Body of pancreas (tissue), 4 donors: ENCODE measurements around the gene DDX47. TPM values are rescaled to one million over a fixed set of nuclear protein-coding genes. Genes with fewer than 3 reads are reported as not detected.
A peak's percentile ranks its signal among the peaks of the same experiment; 100 is the strongest.

ENCODE experiments used
- ATAC-seq: fragments of 150-250 bp; one replicate; pipeline ENCODE4 v1.9.1; 2016
- DNase-seq, 4 donors: peaks; one replicate each; pipeline ENCODE4 v3.0.0-alpha.2; 2019
- H3K27ac ChIP-seq, 4 donors: fragments of 200-600 bp; sonication (generic); 1 replicate in 3 of 4; 2 replicates in 1 of 4; pipeline versions ENCODE4 v1.5.1 to v1.6.1; 2016 to 2019; ENCODE audit warnings: mild to moderate bottlenecking in 1 of 4, mixed read lengths in 1 of 4, moderate library complexity in 1 of 4
- H3K27me3 ChIP-seq, 2 donors: fragments of 200-600 bp; sonication (generic); one replicate each; pipeline ENCODE4 v1.6.0; 2016; ENCODE audit warnings: mild to moderate bottlenecking in 1 of 2
- H3K36me3 ChIP-seq, 2 donors: fragments of 200-600 bp; sonication (generic); replicated peaks in 1 of 2; 2 replicates each; pipeline ENCODE4 v1.5.1; 2016; ENCODE audit warnings: low read depth in 2 of 2; ENCODE audit not compliant: insufficient read depth in 1 of 2
- H3K4me1 ChIP-seq: fragments of 200-600 bp; sonication (generic); one replicate; pipeline ENCODE4 v1.6.0; 2016
- H3K4me3 ChIP-seq, 2 donors: fragments of 200-600 bp; sonication (generic); 1 replicate in 1 of 2; 2 replicates in 1 of 2; pipeline ENCODE4 v1.5.1; 2016 to 2019
- H3K9me3 ChIP-seq, 3 donors: fragments of 200-600 bp; sonication (generic); 1 replicate in 2 of 3; 2 replicates in 1 of 3; pipeline ENCODE4 v1.5.1; 2016
- POLR2A ChIP-seq, 3 donors: fragments of 450-650 bp; IDR thresholded peaks; one replicate each; pipeline ENCODE4 v1.6.1; 2016; ENCODE audit warnings: antibody characterized with exemption in 3 of 3, mild to moderate bottlenecking in 2 of 3
- whole genome bisulfite sequencing, 2 donors: methylation state at CpG; one replicate each; pipeline ENCODE4 v1.1.5; 2017; 5-methylcytosine and 5-hydroxymethylcytosine counted together
- intact Hi-C: fragments of 100-400 bp; cut with DNase I; formaldehyde crosslinking; loops from one replicate; pipeline ENCODE4 v1.15.1; 2023
- total RNA-seq, 2 donors: library from RNA; depleted of rRNA; stranded (reverse); fragments of >200 nt; gene quantifications; one replicate each; pipeline ENCODE4 v1.1.0, GENCODE V29; 2016
- TF ChIP-seq, protein P1 (sequence below), 7 experiments: fragments of 450-650 bp in 4 of 7; fragments of 200-600 bp in 3 of 7; sonication (generic) in 3 of 7; IDR thresholded peaks; one replicate each; pipeline ENCODE4 v1.5.1; 2016 to 2019; ENCODE audit warnings: antibody characterized with exemption in 7 of 7

DDX47 gene
- total RNA-seq, 2 donors from 2014 or later: 32.4 to 59.7 TPM

GRCh38 chr12:12784911-12785814 lies 28.0 kb upstream of the DDX47 start, which contains the start of gene APOLD1:
Gene APOLD1 (plus strand): TSS chr12:12785659. CDS start chr12:12785692, 33 bp downstream.
- WGBS, 2 donors: 84 to 90% methylated on average over 14 of the region's 14 CpGs
- H3K27ac ChIP-seq: peak within 1 kb of the TSS; percentile 78 to 91 (median 85)
- intact Hi-C loops: no loop called here
- H3K9me3 ChIP-seq: no peaks in the 10 kb centered on the region
- no peak within 1 kb of the TSS for H3K4me3 ChIP-seq
- no peaks in the 10 kb centered on the region for H3K36me3 ChIP-seq
- TF ChIP-seq POLR2A (IDR thresholded peaks at IDR 0.05): peak in 2 of 3 donors; percentile 63 to 72
- TF ChIP-seq, protein P1, sequence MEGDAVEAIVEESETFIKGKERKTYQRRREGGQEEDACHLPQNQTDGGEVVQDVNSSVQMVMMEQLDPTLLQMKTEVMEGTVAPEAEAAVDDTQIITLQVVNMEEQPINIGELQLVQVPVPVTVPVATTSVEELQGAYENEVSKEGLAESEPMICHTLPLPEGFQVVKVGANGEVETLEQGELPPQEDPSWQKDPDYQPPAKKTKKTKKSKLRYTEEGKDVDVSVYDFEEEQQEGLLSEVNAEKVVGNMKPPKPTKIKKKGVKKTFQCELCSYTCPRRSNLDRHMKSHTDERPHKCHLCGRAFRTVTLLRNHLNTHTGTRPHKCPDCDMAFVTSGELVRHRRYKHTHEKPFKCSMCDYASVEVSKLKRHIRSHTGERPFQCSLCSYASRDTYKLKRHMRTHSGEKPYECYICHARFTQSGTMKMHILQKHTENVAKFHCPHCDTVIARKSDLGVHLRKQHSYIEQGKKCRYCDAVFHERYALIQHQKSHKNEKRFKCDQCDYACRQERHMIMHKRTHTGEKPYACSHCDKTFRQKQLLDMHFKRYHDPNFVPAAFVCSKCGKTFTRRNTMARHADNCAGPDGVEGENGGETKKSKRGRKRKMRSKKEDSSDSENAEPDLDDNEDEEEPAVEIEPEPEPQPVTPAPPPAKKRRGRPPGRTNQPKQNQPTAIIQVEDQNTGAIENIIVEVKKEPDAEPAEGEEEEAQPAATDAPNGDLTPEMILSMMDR (IDR thresholded peaks at IDR 0.05): no peak
- peaks cover 23% of the 10 kb centered on the region for H3K4me1 ChIP-seq
- peak in 2 of 4 donors; percentile 17 to 23 for DNase-seq
- no peak for ATAC-seq
- H3K27me3 ChIP-seq: no peaks in the 10 kb centered on the region

GRCh38 chr12:12786351-12786705 lies 26.8 kb upstream of the DDX47 start:
- intact Hi-C loops: no loop called here

GRCh38 chr12:12786706-12787601 lies 26.2 kb upstream of the DDX47 start:
- Histone ChIP-seq H3K36me3 (no peaks in the 10 kb centered on the region), H3K9me3 (no peaks in the 10 kb centered on the region), H3K4me1 (peaks cover 29% of the 10 kb centered on the region), H3K4me3 (peak overlapping the region; percentile 10 to 21), H3K27me3 (no peaks in the 10 kb centered on the region), H3K27ac (peak overlapping the region; percentile 78 to 91 (median 85))
- DNase-seq: peak; percentile 82 to 88 (median 86)
- TF ChIP-seq, protein P1 (IDR thresholded peaks at IDR 0.05): peak in 4 of 7 experiments; percentile 34 to 42 (median 38)
- peak; percentile 85 to 90 (median 87) for TF ChIP-seq POLR2A (IDR thresholded peaks at IDR 0.05)
- intact Hi-C loops: no loop called here
- WGBS, 2 donors: 0 to 1% methylated on average over 14 to 76 of the region's 80 CpGs
- peak; percentile 95 for ATAC-seq

More at GRCh38 chr12:12786351-12786705, 26.8 kb upstream of the DDX47 start:
- Histone ChIP-seq H3K36me3 (no peaks in the 10 kb centered on the region), H3K27ac (peak overlapping the region; percentile 78 to 91 (median 85)), H3K4me1 (peaks cover 23% of the 10 kb centered on the region), H3K27me3 (no peaks in the 10 kb centered on the region), H3K4me3 (no peak overlapping the region), H3K9me3 (no peaks in the 10 kb centered on the region)
- WGBS, 2 donors: 32 to 41% methylated on average over 4 of the region's 4 CpGs
- TF ChIP-seq POLR2A (IDR thresholded peaks at IDR 0.05): no peak
- TF ChIP-seq, protein P1 (IDR thresholded peaks at IDR 0.05): no peak
- ATAC-seq (no peak), DNase-seq (no peak)

DNA sequence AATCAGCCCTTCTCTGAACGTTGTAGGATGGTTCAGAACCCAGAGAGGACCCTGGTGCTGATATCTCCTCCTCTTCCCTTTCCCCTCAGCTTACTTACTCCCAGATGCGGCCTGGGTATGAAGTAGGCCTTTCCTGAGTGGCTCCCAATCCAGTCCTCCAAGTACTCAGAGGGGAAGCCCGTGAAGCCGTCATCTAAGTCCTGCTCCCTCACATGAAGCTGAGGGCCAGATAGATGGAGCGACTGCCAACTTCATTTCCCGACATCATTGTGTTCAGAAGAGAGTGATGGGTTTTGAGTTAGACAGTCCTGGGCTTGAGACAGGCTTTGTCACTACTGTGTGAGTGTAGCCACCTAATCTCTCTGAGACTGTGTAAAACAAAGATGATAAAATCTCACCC lies 25.0 kb upstream of the DDX47 start:
- peak overlapping the region in 3 of 4 donors; percentile 78 to 91 (median 87) for H3K27ac ChIP-seq
- TF ChIP-seq POLR2A (IDR thresholded peaks at IDR 0.05): peak in 1 of 3 donors; percentile 4
- TF ChIP-seq, protein P1 (IDR thresholded peaks at IDR 0.05): no peak
- peaks cover 33% of the 10 kb centered on the region for H3K4me1 ChIP-seq
- no peaks in the 10 kb centered on the region for H3K9me3 ChIP-seq
- 79% methylated on average over 6 of the region's 6 CpGs for WGBS, 2 donors
- H3K4me3 ChIP-seq: no peak overlapping the region
- no peak for ATAC-seq
- no peaks in the 10 kb centered on the region for H3K27me3 ChIP-seq
- no peaks in the 10 kb centered on the region for H3K36me3 ChIP-seq
- intact Hi-C loops: no loop called here
- DNase-seq: no peak
